ENCODE data around the gene CEL. TPM values are rescaled to one million over a fixed set of nuclear protein-coding genes. Genes with fewer than 3 reads are reported as not detected.
"Not testable (repeated sequence)": the region's sequence is repeated elsewhere in the genome, so short reads cannot be mapped to it uniquely, and the experiment has no call there.

CEL gene
- total and polyA plus RNA-seq, 2 donors (not counting 1 experiment from before 2014, with no cell fraction given) = 0.12 to 0.33 TPM

DNA sequence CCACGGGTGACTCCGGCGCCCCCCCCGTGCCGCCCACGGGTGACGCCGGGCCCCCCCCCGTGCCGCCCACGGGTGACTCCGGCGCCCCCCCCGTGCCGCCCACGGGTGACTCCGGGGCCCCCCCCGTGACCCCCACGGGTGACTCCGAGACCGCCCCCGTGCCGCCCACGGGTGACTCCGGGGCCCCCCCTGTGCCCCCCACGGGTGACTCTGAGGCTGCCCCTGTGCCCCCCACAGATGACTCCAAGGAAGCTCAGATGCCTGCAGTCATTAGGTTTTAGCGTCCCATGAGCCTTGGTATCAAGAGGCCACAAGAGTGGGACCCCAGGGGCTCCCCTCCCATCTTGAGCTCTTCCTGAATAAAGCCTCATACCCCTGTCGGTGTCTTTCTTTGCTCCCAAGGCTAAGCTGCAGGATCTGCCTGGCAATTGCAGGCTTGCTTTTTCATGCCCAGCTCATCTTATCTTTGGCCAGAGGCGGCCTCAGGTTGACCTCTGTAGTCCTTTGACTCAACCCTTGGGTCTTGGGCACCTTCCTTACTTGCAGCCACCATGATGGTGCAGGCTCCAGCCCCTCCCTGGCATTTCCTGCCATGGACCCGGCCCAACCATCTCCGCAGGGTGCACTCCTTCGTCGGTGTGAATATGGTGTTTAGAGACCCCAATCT, 9.8 kb downstream of the CEL start:
- no peak for DNase-seq (ENCODE audit: low read depth in 2 of 2)
- Histone ChIP-seq H3K4me3 (replicated peaks in 1 of 4; ENCODE audit: control extremely low read depth in 1 of 4, insufficient read depth in 1 of 4, low read depth in 3 of 4, low read length in 4 of 4) (no peak overlapping the region), H3K79me2 (ENCODE audit: control insufficient read depth, insufficient read depth, low read length) (no peaks in the 10 kb centered on the region), H2AFZ (ENCODE audit: low read length) (no peak overlapping the region), H3K9ac (ENCODE audit: insufficient read depth, low read length) (no peak overlapping the region), H3K27me3 (ENCODE audit: control insufficient read depth, insufficient read depth, low read length) (no peaks in the 10 kb centered on the region), H3K27ac (ENCODE audit: insufficient read depth, low read length) (no peak overlapping the region), H3K9me3 (ENCODE audit: control insufficient read depth, insufficient read depth, low read depth, low read length) (no peaks in the 10 kb centered on the region), H3K36me3 (ENCODE audit: control insufficient read depth, insufficient read depth, low read length) (no peaks in the 10 kb centered on the region), H3K4me2 (ENCODE audit: extremely low read depth, insufficient read depth, low read length) (no peak overlapping the region), H4K20me1 (ENCODE audit: control insufficient read depth, extremely low read depth, insufficient read depth, low read length) (no peaks in the 10 kb centered on the region), H3K4me1 (ENCODE audit: control insufficient read depth, extremely low read depth, insufficient read depth, low read length) (no peaks in the 10 kb centered on the region)
- TF ChIP-seq EZH2 (IDR thresholded peaks at IDR 0.05; ENCODE audit: low read length, missing control alignments) = no peak
- TF ChIP-seq, protein P1, sequence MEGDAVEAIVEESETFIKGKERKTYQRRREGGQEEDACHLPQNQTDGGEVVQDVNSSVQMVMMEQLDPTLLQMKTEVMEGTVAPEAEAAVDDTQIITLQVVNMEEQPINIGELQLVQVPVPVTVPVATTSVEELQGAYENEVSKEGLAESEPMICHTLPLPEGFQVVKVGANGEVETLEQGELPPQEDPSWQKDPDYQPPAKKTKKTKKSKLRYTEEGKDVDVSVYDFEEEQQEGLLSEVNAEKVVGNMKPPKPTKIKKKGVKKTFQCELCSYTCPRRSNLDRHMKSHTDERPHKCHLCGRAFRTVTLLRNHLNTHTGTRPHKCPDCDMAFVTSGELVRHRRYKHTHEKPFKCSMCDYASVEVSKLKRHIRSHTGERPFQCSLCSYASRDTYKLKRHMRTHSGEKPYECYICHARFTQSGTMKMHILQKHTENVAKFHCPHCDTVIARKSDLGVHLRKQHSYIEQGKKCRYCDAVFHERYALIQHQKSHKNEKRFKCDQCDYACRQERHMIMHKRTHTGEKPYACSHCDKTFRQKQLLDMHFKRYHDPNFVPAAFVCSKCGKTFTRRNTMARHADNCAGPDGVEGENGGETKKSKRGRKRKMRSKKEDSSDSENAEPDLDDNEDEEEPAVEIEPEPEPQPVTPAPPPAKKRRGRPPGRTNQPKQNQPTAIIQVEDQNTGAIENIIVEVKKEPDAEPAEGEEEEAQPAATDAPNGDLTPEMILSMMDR (conservative IDR thresholded peaks at IDR 0.05 in 1 of 2, IDR thresholded peaks at IDR 0.05 in 1 of 2; ENCODE audit: low read depth in 1 of 2, low read length in 2 of 2) = no peak

DNA sequence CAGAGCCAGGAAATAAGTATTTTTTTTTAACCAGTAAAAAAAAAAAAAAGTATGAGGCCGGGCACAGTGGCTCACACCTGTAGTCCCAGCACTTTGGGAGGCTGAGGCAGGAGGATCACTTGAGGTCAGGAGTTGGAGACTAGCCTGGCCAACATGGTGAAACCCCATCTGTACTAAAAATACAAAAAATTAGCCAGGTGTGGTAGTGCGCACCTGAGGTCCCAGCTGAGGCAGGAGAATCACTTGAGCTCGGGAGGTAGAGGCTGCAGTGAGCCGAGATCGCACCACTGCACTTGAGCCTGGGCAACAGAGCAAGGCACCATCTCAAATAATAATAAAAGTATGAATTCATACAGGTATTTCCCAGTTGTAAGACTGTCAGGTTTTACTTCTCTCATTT, 10.4 kb downstream of the CEL start:
- not testable (repeated sequence) for H3K79me2 ChIP-seq (ENCODE audit: control insufficient read depth, insufficient read depth, low read length); H3K27me3 ChIP-seq (ENCODE audit: control insufficient read depth, insufficient read depth, low read length); H3K4me2 ChIP-seq (ENCODE audit: extremely low read depth, insufficient read depth, low read length); H3K9me3 ChIP-seq (ENCODE audit: control insufficient read depth, insufficient read depth, low read depth, low read length); H3K36me3 ChIP-seq (ENCODE audit: control insufficient read depth, insufficient read depth, low read length); DNase-seq (ENCODE audit: low read depth in 2 of 2); H3K9ac ChIP-seq (ENCODE audit: insufficient read depth, low read length); H2AFZ ChIP-seq (ENCODE audit: low read length); H4K20me1 ChIP-seq (ENCODE audit: control insufficient read depth, extremely low read depth, insufficient read depth, low read length); H3K4me3 ChIP-seq (replicated peaks in 1 of 4; ENCODE audit: control extremely low read depth in 1 of 4, insufficient read depth in 1 of 4, low read depth in 3 of 4, low read length in 4 of 4); H3K27ac ChIP-seq (ENCODE audit: insufficient read depth, low read length); H3K4me1 ChIP-seq (ENCODE audit: control insufficient read depth, extremely low read depth, insufficient read depth, low read length)

DNA sequence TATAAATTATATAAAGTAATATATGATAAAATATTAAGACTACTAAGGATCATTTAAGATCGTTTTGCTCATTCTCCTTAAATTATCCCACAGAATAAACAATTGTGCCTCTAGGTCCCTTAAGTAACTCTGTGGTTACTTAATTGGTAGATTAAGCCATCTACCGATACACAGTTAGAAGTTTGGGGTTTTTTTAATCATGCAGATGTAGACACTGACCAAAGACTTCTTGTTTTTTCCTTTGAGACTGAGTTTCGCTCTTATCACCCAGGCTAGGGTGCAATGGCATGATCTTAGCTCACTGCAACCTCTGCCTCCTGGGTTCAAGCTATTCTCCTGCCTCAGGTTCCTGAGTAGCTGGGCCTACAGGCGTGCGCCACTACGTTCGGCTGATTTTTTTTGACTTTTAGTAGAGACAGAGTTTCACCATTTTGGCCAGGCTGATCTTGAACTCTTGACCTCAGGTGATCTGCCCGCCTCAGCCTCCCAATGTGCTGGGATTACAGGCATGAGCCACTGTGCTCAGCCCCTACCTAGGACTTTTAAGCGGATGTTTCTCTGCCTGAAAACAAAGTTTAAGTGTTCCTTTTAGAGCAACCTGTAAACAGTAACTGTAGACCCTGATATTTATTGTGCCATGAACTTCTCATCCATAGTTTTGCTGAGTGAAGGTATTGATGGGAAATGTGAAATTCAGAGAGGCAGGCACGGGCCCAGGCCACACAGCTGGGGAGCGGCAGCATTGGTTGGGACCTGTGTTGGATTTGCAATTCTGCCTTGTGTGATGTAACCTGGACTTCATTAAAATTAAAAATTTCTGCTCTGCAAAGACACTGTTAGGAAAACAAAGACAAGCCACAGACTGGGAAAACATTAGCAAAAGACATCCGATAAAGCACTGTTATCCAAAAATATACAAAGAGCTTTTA, 11.6 kb downstream of the CEL start:
- TF ChIP-seq, protein P1 (conservative IDR thresholded peaks at IDR 0.05 in 1 of 2, IDR thresholded peaks at IDR 0.05 in 1 of 2; ENCODE audit: low read depth in 1 of 2, low read length in 2 of 2) = no peak
- no peak for TF ChIP-seq EZH2 (IDR thresholded peaks at IDR 0.05; ENCODE audit: low read length, missing control alignments)
- H3K27ac ChIP-seq (ENCODE audit: insufficient read depth, low read length) = no peak overlapping the region
- H3K27me3 ChIP-seq (ENCODE audit: control insufficient read depth, insufficient read depth, low read length) = peaks cover 3% of the 10 kb centered on the region
- no peak for DNase-seq (ENCODE audit: low read depth in 2 of 2)
- H3K9ac ChIP-seq (ENCODE audit: insufficient read depth, low read length) = no peak overlapping the region
- H2AFZ ChIP-seq (ENCODE audit: low read length) = no peak overlapping the region
- no peaks in the 10 kb centered on the region for H3K4me1 ChIP-seq (ENCODE audit: control insufficient read depth, extremely low read depth, insufficient read depth, low read length)
- no peak overlapping the region for H3K4me2 ChIP-seq (ENCODE audit: extremely low read depth, insufficient read depth, low read length)
- H3K79me2 ChIP-seq (ENCODE audit: control insufficient read depth, insufficient read depth, low read length) = no peaks in the 10 kb centered on the region
- no peaks in the 10 kb centered on the region for H3K9me3 ChIP-seq (ENCODE audit: control insufficient read depth, insufficient read depth, low read depth, low read length)
- no peaks in the 10 kb centered on the region for H3K36me3 ChIP-seq (ENCODE audit: control insufficient read depth, insufficient read depth, low read length)
- H3K4me3 ChIP-seq (replicated peaks in 1 of 4; ENCODE audit: control extremely low read depth in 1 of 4, insufficient read depth in 1 of 4, low read depth in 3 of 4, low read length in 4 of 4) = no peak overlapping the region
- no peaks in the 10 kb centered on the region for H4K20me1 ChIP-seq (ENCODE audit: control insufficient read depth, extremely low read depth, insufficient read depth, low read length)

Measured in fibroblast of lung (primary cell).